ENCODE results near the gene N4BP3. TPM values are rescaled to one million over a fixed set of nuclear protein-coding genes. Genes with fewer than 3 reads are reported as not detected.

N4BP3 gene
- total RNA-seq, 1 donor from 2014 or later, result 0.32 TPM

GRCh38 chr5:178117923-178118701 is 4.8 kb downstream of the N4BP3 start:
- Mint-ChIP-seq H3K4me3 (ENCODE audit: unreplicated experiment) (no peak overlapping the region), H3K4me1 (ENCODE audit: low read depth) (peaks cover 11% of the 10 kb centered on the region), H3K9me3 (ENCODE audit: low read depth) (no peaks in the 10 kb centered on the region), H3K36me3 (ENCODE audit: low read depth) (no peaks in the 10 kb centered on the region), H3K27me3 (ENCODE audit: low read depth) (peaks cover 20% of the 10 kb centered on the region), H3K27ac (ENCODE audit: unreplicated experiment) (no peak overlapping the region)
- TF ChIP-seq CTCF (IDR thresholded peaks at IDR 0.05), result no peak
- no peak for DNase-seq (ENCODE audit: low spot score)

- H3K4me3 Mint-ChIP-seq (ENCODE audit: unreplicated experiment), result no peak overlapping the region
- no peak overlapping the region for H3K27ac Mint-ChIP-seq (ENCODE audit: unreplicated experiment)
- H3K4me1 Mint-ChIP-seq (ENCODE audit: low read depth), result peaks cover 2% of the 10 kb centered on the region
- no peaks in the 10 kb centered on the region for H3K9me3 Mint-ChIP-seq (ENCODE audit: low read depth)
- TF ChIP-seq CTCF (IDR thresholded peaks at IDR 0.05), result no peak
- no peak for DNase-seq (ENCODE audit: low spot score)
- no peaks in the 10 kb centered on the region for H3K36me3 Mint-ChIP-seq (ENCODE audit: low read depth)
- H3K27me3 Mint-ChIP-seq (ENCODE audit: low read depth), result peaks cover 10% of the 10 kb centered on the region
Observed at GRCh38 chr5:178119915-178120606, 6.7 kb downstream of the N4BP3 start.

GRCh38 chr5:178120607-178121357 is 7.5 kb downstream of the N4BP3 start:
- Mint-ChIP-seq H3K27ac (ENCODE audit: unreplicated experiment) (no peak overlapping the region), H3K4me1 (ENCODE audit: low read depth) (peaks cover 2% of the 10 kb centered on the region)
- TF ChIP-seq CTCF (IDR thresholded peaks at IDR 0.05), result peak; percentile 61

GRCh38 chr5:178121391-178122276 is 8.3 kb downstream of the N4BP3 start:
- no peaks in the 10 kb centered on the region for H3K4me1 Mint-ChIP-seq (ENCODE audit: low read depth)
- peaks cover 2% of the 10 kb centered on the region for H3K27me3 Mint-ChIP-seq (ENCODE audit: low read depth)
- no peaks in the 10 kb centered on the region for H3K36me3 Mint-ChIP-seq (ENCODE audit: low read depth)
- no peak overlapping the region for H3K27ac Mint-ChIP-seq (ENCODE audit: unreplicated experiment)
- no peak overlapping the region for H3K4me3 Mint-ChIP-seq (ENCODE audit: unreplicated experiment)
- no peak for DNase-seq (ENCODE audit: low spot score)
- no peaks in the 10 kb centered on the region for H3K9me3 Mint-ChIP-seq (ENCODE audit: low read depth)
- TF ChIP-seq CTCF (IDR thresholded peaks at IDR 0.05), result no peak

More at GRCh38 chr5:178120607-178121357, 7.5 kb downstream of the N4BP3 start:
- Mint-ChIP-seq H3K27me3 (ENCODE audit: low read depth) (peaks cover 5% of the 10 kb centered on the region), H3K36me3 (ENCODE audit: low read depth) (no peaks in the 10 kb centered on the region), H3K9me3 (ENCODE audit: low read depth) (no peaks in the 10 kb centered on the region), H3K4me3 (ENCODE audit: unreplicated experiment) (no peak overlapping the region)
- DNase-seq (ENCODE audit: low spot score), result no peak
